Pancreas (tissue), 10 donors: ENCODE data around the gene COL15A1. TPM values are rescaled to one million over a fixed set of nuclear protein-coding genes. Genes with fewer than 3 reads are reported as not detected.

Experiments used
- ATAC-seq, 4 donors: fragments of 200-7000 bp; cut with Tn5 transposase; one replicate each; pipeline versions ENCODE4 v1.8.0 to v1.9.1; 2020; ENCODE audit warnings: mild to moderate bottlenecking in 4 of 4, moderate library complexity in 4 of 4
- DNase-seq, 6 donors: peaks; one replicate each; pipeline ENCODE4 v3.0.0-alpha.2; 2020
- FAIRE-seq: peaks from 2 replicates; lab custom pipeline; 2012; peaks lifted over from hg19 to GRCh38; lab: Jason Lieb, UNC
- H3K27ac ChIP-seq, 4 donors: fragments of 200-600 bp; sonication (generic); 1 replicate in 3 of 4; 2 replicates in 1 of 4; pipeline versions ENCODE4 v1.5.0 to v1.8.0; 2020
- H3K27me3 ChIP-seq, 4 donors: fragments of 200-600 bp; one replicate each; pipeline ENCODE4 v1.8.0; 2021
- H3K36me3 ChIP-seq, 3 donors: fragments of 200-600 bp; sonication (generic) in 1 of 3; one replicate each; pipeline versions ENCODE4 v1.5.0 to v1.8.0; 2020 to 2021
- H3K4me1 ChIP-seq, 3 donors: fragments of 200-600 bp; one replicate each; pipeline ENCODE4 v1.8.0; 2021
- H3K4me3 ChIP-seq, 4 donors: fragments of 200-600 bp; sonication (generic) in 2 of 4; one replicate each; pipeline versions ENCODE4 v1.5.0 to v1.8.0; 2020 to 2021
- H3K9me3 ChIP-seq, 4 donors: fragments of 200-600 bp; one replicate each; pipeline ENCODE4 v1.8.0; 2021
- WGBS, 2 donors: extraction: QIAGEN DNeasy Blood & Tissue Kit; methylation state at CpG; one replicate each; pipeline ENCODE4 v1.1.7; 2013; 5-methylcytosine and 5-hydroxymethylcytosine counted together
- intact Hi-C, 3 donors: fragments of 100-400 bp; cut with DNase I; formaldehyde crosslinking; loops; one replicate each; pipeline versions ENCODE4 v1.11.1 to v1.14.2; 2022
- polyA plus RNA-seq, 2 donors: library from polyadenylated mRNA; stranded (reverse); fragments of 200-250 nt; gene quantifications; one replicate each; pipeline ENCODE4 v1.2.3, GENCODE V29; 2013
- total RNA-seq, 6 donors: library from RNA; stranded (reverse); fragmentation: NEBNext Ultra II Directional in 4 of 6; extraction: Animal tissue kit (Norgen Biotek cat#: 25700) in 4 of 6; gene quantifications; one replicate each; pipeline versions ENCODE4 v1.2.1 to v1.2.4, GENCODE V29; 2021 to 2023
- TF ChIP-seq, protein P1 (sequence below), 4 donors: fragments of 200-600 bp; sonication (generic) in 3 of 4; IDR thresholded peaks; one replicate each; pipeline versions ENCODE4 v1.5.0 to v1.8.0; 2021; ENCODE audit warnings: antibody characterized with exemption in 4 of 4
- donor health status: healthy with polysubstance abuse.
- donor health status: DM: no; HTN: no; CAD: no; lungs with moderate emphysema.
- donor health status: DM: no; HTN: no; CAD: no.
- donor health status: control.
- donor health status: control.
- donor health status: Bipolar disorder and iron deficiency.
- donor health status: DM: yes; HTN: yes; CAD: no.
- donor health status: DM: no; HTN: no; CAD: no.
- donor health status: DM: no; HTN: no; CAD: no.
- donor health status: DM: yes; HTN: yes; CAD: no.

Gene COL15A1
- total and polyA plus RNA-seq, 8 donors: 6.7 to 43.4 (median 10.4) TPM

DNA sequence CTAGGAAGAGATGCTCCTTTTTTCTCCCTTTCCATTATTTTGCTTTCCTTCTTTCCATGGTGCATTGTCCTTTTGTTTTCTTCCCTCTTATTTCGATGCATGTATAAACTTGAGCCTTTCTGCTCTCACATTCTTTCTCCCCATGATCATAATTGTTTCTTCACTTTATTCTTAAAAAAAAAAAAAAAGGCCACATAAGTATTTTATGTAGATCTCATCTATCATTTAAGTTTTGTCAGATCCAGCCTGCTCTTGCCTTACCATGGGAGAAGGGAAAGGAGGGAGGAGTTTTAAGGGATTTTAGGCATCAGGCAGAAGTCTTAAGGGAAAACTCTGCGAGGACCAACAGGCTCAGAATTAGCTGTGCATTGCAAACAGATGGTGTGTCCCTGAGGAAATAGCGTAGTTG, 172.3 kb downstream of the COL15A1 start:
- no peak for ATAC-seq
- Histone ChIP-seq H3K27me3 (no peaks in the 10 kb centered on the region), H3K4me3 (no peak overlapping the region), H3K4me1 (peaks cover 0 to 25% (median 3%) of the 10 kb centered on the region in 3 donors), H3K36me3 (no peaks in the 10 kb centered on the region), H3K9me3 (no peaks in the 10 kb centered on the region), H3K27ac (no peak overlapping the region)
- TF ChIP-seq, protein P1, sequence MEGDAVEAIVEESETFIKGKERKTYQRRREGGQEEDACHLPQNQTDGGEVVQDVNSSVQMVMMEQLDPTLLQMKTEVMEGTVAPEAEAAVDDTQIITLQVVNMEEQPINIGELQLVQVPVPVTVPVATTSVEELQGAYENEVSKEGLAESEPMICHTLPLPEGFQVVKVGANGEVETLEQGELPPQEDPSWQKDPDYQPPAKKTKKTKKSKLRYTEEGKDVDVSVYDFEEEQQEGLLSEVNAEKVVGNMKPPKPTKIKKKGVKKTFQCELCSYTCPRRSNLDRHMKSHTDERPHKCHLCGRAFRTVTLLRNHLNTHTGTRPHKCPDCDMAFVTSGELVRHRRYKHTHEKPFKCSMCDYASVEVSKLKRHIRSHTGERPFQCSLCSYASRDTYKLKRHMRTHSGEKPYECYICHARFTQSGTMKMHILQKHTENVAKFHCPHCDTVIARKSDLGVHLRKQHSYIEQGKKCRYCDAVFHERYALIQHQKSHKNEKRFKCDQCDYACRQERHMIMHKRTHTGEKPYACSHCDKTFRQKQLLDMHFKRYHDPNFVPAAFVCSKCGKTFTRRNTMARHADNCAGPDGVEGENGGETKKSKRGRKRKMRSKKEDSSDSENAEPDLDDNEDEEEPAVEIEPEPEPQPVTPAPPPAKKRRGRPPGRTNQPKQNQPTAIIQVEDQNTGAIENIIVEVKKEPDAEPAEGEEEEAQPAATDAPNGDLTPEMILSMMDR (IDR thresholded peaks at IDR 0.05): no peak
- no peak for DNase-seq
- intact Hi-C loops: no loop called here
- no peak for FAIRE-seq
- WGBS, 2 donors: 63 to 95% methylated on average over 3 of the region's 3 CpGs

GRCh38 chr9:99118782-99119466, 175.2 kb downstream of the COL15A1 start:
- no peak overlapping the region for H3K27ac ChIP-seq
- 93 to 97% methylated on average over 7 of the region's 7 CpGs for WGBS, 2 donors
- intact Hi-C loops: no loop called here
- H3K4me3 ChIP-seq: no peak overlapping the region
- H3K4me1 ChIP-seq: peaks cover 0 to 15% (median 3%) of the 10 kb centered on the region in 3 donors
- FAIRE-seq (no peak), DNase-seq (no peak), ATAC-seq (peak in 2 of 4 donors; percentile 29 to 51)
- no peaks in the 10 kb centered on the region for H3K36me3 ChIP-seq
- TF ChIP-seq, protein P1 (IDR thresholded peaks at IDR 0.05): no peak
- H3K9me3 ChIP-seq: no peaks in the 10 kb centered on the region
- H3K27me3 ChIP-seq: no peaks in the 10 kb centered on the region

- TF ChIP-seq, protein P1 (IDR thresholded peaks at IDR 0.05): no peak
- Histone ChIP-seq H3K36me3 (no peaks in the 10 kb centered on the region), H3K9me3 (no peaks in the 10 kb centered on the region), H3K27ac (no peak overlapping the region), H3K4me3 (no peak overlapping the region), H3K27me3 (no peaks in the 10 kb centered on the region), H3K4me1 (peaks cover 0 to 10% (median 3%) of the 10 kb centered on the region in 3 donors)
- ATAC-seq (no peak), DNase-seq (no peak), FAIRE-seq (no peak)
- intact Hi-C loops: no loop called here
These were observed 176.4 kb downstream of the COL15A1 start for GRCh38 chr9:99119976-99120655.

Other genes starting within 250 kb of the COL15A1 start
- under 1 TPM in 3 of 6 donors, not detected in 3; 0.04 to 0.14 (median 0.09) TPM for gene GABBR2, start 235.0 kb upstream of the COL15A1 start, total RNA-seq
- under 1 TPM in 1 of 2 donors, not detected in 1; 0.04 TPM for gene GABBR2, start 235.0 kb upstream of the COL15A1 start, polyA plus RNA-seq
- 10 to 100 TPM; 10.6 to 17.6 (median 11.9) TPM for gene ANKS6, start 147.4 kb upstream of the COL15A1 start, total RNA-seq
- 10 to 100 TPM; 17.4 to 20.6 TPM for gene ANKS6, start 147.4 kb upstream of the COL15A1 start, polyA plus RNA-seq
- 10 to 100 TPM in 3 of 6 donors, 1 to 10 TPM in 3; 8.7 to 12.2 (median 10.1) TPM for gene GALNT12, start 136.2 kb upstream of the COL15A1 start, total RNA-seq
- gene GALNT12, start 136.2 kb upstream of the COL15A1 start, polyA plus RNA-seq: 1 to 10 TPM; 4.2 to 7.3 TPM
- gene TGFBR1, start 161.2 kb downstream of the COL15A1 start, total RNA-seq: 10 to 100 TPM in 5 of 6 donors, 1 to 10 TPM in 1; 10.0 to 43.6 (median 15.3) TPM
- gene TGFBR1, start 161.2 kb downstream of the COL15A1 start, polyA plus RNA-seq: 1 to 10 TPM; 3.5 to 5.5 TPM